ENCODE data around the gene SMPX. TPM values are rescaled to one million over a fixed set of nuclear protein-coding genes. Genes with fewer than 3 reads are reported as not detected.

Gene SMPX
- total and polyA plus RNA-seq, 12 donors, result 171 to 894 (median 696) TPM

DNA sequence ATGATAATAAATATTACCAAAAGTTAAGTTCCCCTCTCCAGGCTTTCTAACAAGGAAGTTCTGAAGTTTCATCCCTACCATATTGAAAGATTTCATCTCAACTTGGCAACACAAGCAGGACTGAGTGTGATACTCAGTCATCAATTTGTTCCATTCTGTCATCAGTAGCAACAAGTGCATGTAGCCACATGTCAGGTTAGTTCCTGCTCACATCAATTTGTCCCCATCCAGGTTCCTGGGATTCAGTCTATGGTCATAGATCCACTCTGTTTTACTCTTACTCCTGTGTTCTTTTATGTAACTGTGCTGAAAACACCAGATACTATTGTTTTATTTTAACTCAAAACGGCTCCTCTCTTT is 22.2 kb downstream of the SMPX start:
- intact Hi-C loops (cut with DNase I), result loop anchor here in 1 of 10 donors (10.0 kb wide), 1 partner anchor 1211 kb away; no protein-coding TSS in a partner anchor
- TF ChIP-seq, protein P1, sequence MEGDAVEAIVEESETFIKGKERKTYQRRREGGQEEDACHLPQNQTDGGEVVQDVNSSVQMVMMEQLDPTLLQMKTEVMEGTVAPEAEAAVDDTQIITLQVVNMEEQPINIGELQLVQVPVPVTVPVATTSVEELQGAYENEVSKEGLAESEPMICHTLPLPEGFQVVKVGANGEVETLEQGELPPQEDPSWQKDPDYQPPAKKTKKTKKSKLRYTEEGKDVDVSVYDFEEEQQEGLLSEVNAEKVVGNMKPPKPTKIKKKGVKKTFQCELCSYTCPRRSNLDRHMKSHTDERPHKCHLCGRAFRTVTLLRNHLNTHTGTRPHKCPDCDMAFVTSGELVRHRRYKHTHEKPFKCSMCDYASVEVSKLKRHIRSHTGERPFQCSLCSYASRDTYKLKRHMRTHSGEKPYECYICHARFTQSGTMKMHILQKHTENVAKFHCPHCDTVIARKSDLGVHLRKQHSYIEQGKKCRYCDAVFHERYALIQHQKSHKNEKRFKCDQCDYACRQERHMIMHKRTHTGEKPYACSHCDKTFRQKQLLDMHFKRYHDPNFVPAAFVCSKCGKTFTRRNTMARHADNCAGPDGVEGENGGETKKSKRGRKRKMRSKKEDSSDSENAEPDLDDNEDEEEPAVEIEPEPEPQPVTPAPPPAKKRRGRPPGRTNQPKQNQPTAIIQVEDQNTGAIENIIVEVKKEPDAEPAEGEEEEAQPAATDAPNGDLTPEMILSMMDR (IDR thresholded peaks at IDR 0.05), result no peak
- no peaks in the 10 kb centered on the region for H3K36me3 ChIP-seq

DNA sequence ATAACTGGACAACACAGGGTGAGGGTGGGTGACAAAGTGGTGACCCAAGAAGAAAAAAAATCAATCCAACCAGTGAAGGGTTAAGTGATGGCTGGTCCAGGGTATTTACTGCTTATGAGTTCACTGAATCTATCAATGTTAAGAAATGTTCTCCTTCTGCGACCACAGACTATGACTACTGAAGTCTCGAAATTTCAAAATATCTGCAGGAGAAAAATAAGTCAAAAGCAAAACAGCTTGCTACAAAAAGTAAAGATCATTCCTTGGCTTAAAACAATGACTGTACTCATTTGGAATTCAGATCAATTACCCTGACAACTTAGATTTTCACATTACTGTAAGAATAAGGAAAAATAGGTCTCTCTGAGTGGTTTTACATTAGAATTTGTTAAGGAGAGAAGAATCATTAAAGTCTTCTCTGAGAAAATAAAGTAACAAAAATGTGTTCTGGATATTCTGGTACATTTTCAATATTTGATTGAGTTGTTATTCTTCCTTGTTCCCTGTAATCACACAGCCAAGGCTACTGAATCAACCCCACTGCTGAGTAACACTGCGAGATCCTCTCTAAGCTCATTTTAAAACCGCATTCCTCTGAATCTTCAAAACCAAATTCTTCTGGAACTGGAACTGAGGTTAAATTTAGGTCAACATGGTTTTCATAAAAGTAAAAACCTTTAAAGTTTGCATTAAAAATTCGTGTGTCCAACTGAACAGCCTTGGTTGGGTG is 22.7 kb downstream of the SMPX start:
- ATAC-seq (no peak), DNase-seq (no peak)
- H3K36me3 ChIP-seq, result no peaks in the 10 kb centered on the region
- peaks cover 0 to 50% (median 0%) of the 10 kb centered on the region in 7 donors for H3K27me3 ChIP-seq
- 45 to 48% methylated on average over 5 of the region's 5 CpGs for WGBS, 2 donors
- H3K27ac ChIP-seq, result no peak overlapping the region
- peaks cover 0 to 4% (median 0%) of the 10 kb centered on the region in 9 donors for H3K4me1 ChIP-seq
- TF ChIP-seq, protein P1 (IDR thresholded peaks at IDR 0.05), result no peak
- H3K9me3 ChIP-seq, result no peaks in the 10 kb centered on the region
- no peak overlapping the region for H3K4me3 ChIP-seq
- intact Hi-C loops (cut with DNase I), result loop anchor here in 1 of 10 donors (10.0 kb wide), 1 partner anchor 1210 kb away; no protein-coding TSS in a partner anchor

More for the DNA sequence above, 22.2 kb downstream of the SMPX start:
- Histone ChIP-seq H3K9me3 (no peaks in the 10 kb centered on the region), H3K4me3 (no peak overlapping the region), H3K4me1 (peaks cover 0 to 9% (median 0%) of the 10 kb centered on the region in 9 donors), H3K27ac (no peak overlapping the region), H3K27me3 (peaks cover 0 to 50% (median 0%) of the 10 kb centered on the region in 7 donors)
- DNase-seq, result no peak
- 62 to 84% methylated on average over 1 of the region's 1 CpG for WGBS, 2 donors
- ATAC-seq, result no peak

- H3K36me3 ChIP-seq, result no peaks in the 10 kb centered on the region
- TF ChIP-seq, protein P1 (IDR thresholded peaks at IDR 0.05), result no peak
- WGBS, 2 donors, result 61 to 80% methylated on average over 2 of the region's 2 CpGs
- H3K27ac ChIP-seq, result no peak overlapping the region
- ATAC-seq (no peak), DNase-seq (no peak)
- intact Hi-C loops (cut with DNase I), result loop anchor here in 1 of 10 donors (10.0 kb wide), 1 partner anchor 1209 kb away; no protein-coding TSS in a partner anchor
- no peak overlapping the region for H3K4me3 ChIP-seq
- H3K27me3 ChIP-seq, result peaks cover 0 to 49% (median 0%) of the 10 kb centered on the region in 7 donors
- H3K9me3 ChIP-seq, result no peaks in the 10 kb centered on the region
- H3K4me1 ChIP-seq, result peaks cover 0 to 3% (median 0%) of the 10 kb centered on the region in 9 donors
Observed at GRCh38 chrX:21734175-21734574, 23.7 kb downstream of the SMPX start.

GRCh38 chrX:21733705-21734104 is 24.2 kb downstream of the SMPX start:
- ATAC-seq, result no peak
- DNase-seq, result no peak
- no peak overlapping the region for H3K4me3 ChIP-seq
- intact Hi-C loops (cut with DNase I), result loop anchor here in 1 of 10 donors (10.0 kb wide), 1 partner anchor 1209 kb away; no protein-coding TSS in a partner anchor
- H3K9me3 ChIP-seq, result no peaks in the 10 kb centered on the region
- no peak overlapping the region for H3K27ac ChIP-seq
- H3K4me1 ChIP-seq, result peaks cover 0 to 5% (median 0%) of the 10 kb centered on the region in 9 donors
- peaks cover 0 to 44% (median 0%) of the 10 kb centered on the region in 7 donors for H3K27me3 ChIP-seq
- H3K36me3 ChIP-seq, result no peaks in the 10 kb centered on the region
- TF ChIP-seq, protein P1 (IDR thresholded peaks at IDR 0.05), result no peak
- WGBS, 2 donors, result 59 to 65% methylated on average over 1 of the region's 1 CpG
